HG03442 (cell line): ENCODE data around the gene CAMSAP1.
"Not testable (repeated sequence)": the region's sequence is repeated elsewhere in the genome, so short reads cannot be mapped to it uniquely, and the experiment has no call there.

ENCODE experiments used
- ATAC-seq: cut with Tn5 transposase; IDR thresholded peaks from one replicate; pipeline ENCODE4 v1.9.1; 2021; ENCODE audit warnings: mild to moderate bottlenecking, moderate library complexity; ENCODE audit not compliant: unreplicated experiment

Gene CAMSAP1

GRCh38 chr9:135901031-135901758 lies 6.2 kb downstream of the CAMSAP1 start:
- no peak for ATAC-seq

- no peak for ATAC-seq
These were observed 8.5 kb downstream of the CAMSAP1 start for GRCh38 chr9:135898634-135899407.

- ATAC-seq = no peak
These were observed 10.7 kb downstream of the CAMSAP1 start for GRCh38 chr9:135896626-135897025.

- ATAC-seq = no peak
These were observed 11.1 kb downstream of the CAMSAP1 start for GRCh38 chr9:135896205-135896604.

GRCh38 chr9:135895202-135895848 lies 12.0 kb downstream of the CAMSAP1 start:
- ATAC-seq = no peak

- no peak for ATAC-seq
These were observed 14.2 kb downstream of the CAMSAP1 start for GRCh38 chr9:135893104-135893503.

- not testable (repeated sequence) for ATAC-seq
These were observed 15.0 kb downstream of the CAMSAP1 start for GRCh38 chr9:135892327-135892726.

GRCh38 chr9:135891027-135891631 lies 16.2 kb downstream of the CAMSAP1 start:
- ATAC-seq = no peak

- no peak for ATAC-seq
These were observed 16.9 kb downstream of the CAMSAP1 start for GRCh38 chr9:135890190-135891026.

GRCh38 chr9:135889564-135890189 lies 17.7 kb downstream of the CAMSAP1 start:
- ATAC-seq = no peak

GRCh38 chr9:135888766-135889394 lies 18.5 kb downstream of the CAMSAP1 start:
- ATAC-seq = no peak

GRCh38 chr9:135888126-135888765 lies 19.1 kb downstream of the CAMSAP1 start:
- ATAC-seq = no peak

- ATAC-seq = peak; percentile 55
These were observed 19.7 kb downstream of the CAMSAP1 start for GRCh38 chr9:135887585-135888050.

GRCh38 chr9:135887021-135887507 lies 20.3 kb downstream of the CAMSAP1 start:
- ATAC-seq = no peak

- no peak for ATAC-seq
These were observed 21.0 kb downstream of the CAMSAP1 start for GRCh38 chr9:135886147-135886981.

GRCh38 chr9:135885100-135885853 lies 22.1 kb downstream of the CAMSAP1 start:
- ATAC-seq = no peak
